ENCODE data around the gene NTN5.

GRCh38 chr19:48668332-48668731 lies 4.5 kb downstream of the NTN5 start:
- TF ChIP-seq POLR2A (IDR thresholded peaks at IDR 0.05) (no peak), CTCF (IDR thresholded peaks at IDR 0.05 in 8 of 11, conservative IDR thresholded peaks at IDR 0.05 in 3 of 11) (no peak)
